ENCODE results near the gene SLK.

- TF ChIP-seq CTCF (IDR thresholded peaks at IDR 0.05; ENCODE audit: low read depth, low read length) (no peak), EZH2phosphoT487 (IDR thresholded peaks at IDR 0.05; ENCODE audit: low read depth) (no peak)
Observed at GRCh38 chr10:104029521-104029860, 62.6 kb downstream of the SLK start.

All from OCI-LY3 (cell line).